ENCODE measurements around the gene KCNG1. TPM values are rescaled to one million over a fixed set of nuclear protein-coding genes. Genes with fewer than 3 reads are reported as not detected.
"Not testable (repeated sequence)": the region's sequence is repeated elsewhere in the genome, so short reads cannot be mapped to it uniquely, and the experiment has no call there.

Gene KCNG1
- total and polyA plus RNA-seq, 5 donors from 2014 or later: 0.24 to 0.27 TPM; not detected in 3

DNA sequence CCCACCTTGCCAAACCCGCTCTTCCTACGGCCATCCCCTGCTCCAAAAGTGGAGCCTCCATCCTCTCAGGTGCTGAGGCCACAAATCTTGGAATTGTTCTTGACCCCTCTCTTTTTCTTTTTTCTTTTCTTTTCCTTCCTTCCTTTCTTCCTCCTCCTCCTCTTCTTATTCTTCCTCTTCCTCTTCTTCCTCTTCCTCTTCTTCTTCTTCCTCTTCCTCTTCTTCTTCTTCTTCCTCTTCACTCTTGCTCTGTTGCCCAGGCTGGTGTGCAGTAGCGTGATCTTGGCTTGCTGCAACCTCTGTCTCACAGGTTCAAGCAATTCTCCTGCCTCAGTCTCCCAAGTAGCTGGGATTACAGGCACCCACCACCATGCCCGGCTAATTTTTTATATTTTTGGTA is 44.4 kb downstream of the KCNG1 start:
- H3K27me3 Mint-ChIP-seq: peaks cover 49% of the 10 kb centered on the region
- not testable (repeated sequence) for ATAC-seq (ENCODE audit: low read depth in 2 of 2); H3K27ac Mint-ChIP-seq

DNA sequence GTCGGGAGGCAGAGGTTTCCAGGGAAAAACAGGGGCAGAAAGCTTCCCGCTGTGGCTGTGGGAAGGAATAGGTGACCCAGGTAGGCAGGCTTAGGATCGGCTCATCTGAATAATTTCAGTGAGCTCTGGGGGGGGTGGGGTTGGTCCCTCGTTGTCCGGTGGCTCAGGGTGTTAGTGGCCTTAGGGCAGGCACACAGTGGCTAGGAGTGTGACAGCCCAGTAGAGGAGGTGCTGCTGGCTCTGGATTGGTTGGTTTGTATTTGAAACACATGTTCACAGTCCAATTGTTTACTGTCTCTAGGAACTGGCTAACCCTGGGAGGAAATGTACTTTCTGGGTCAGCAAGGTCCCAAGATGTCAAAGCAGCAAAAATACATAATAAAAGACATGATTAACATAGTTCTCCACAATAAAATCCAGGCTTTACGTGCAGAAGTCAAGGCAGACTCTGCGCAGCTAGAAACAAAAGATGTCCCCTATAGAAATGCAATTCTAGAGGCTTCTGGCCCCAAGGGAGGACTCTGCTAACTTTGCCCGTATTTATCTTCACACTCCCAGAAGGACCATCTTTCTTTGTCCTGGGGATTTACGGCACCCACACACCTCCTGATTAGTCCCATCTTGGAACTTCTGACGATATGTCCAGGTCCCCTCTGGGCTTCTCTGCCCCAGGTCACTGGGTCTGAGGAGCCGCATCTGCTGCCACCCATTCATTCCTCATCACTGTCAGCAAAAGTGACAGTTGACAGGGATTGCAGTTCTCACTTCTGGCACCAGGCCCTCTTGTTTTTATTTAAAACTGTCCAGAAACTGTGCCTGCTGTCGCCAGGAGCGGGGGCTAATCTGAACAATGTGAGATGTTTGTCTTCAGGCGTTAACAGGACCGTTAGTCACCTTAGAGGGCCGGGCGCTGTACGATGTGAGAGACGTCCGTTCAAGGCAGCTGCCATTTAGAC is 45.6 kb downstream of the KCNG1 start:
- Histone ChIP-seq H3K4me1 (ENCODE audit: control insufficient read depth, insufficient read depth, low read length, poor library complexity, severe bottlenecking) (no peaks in the 10 kb centered on the region), H3K4me3 (ENCODE audit: low read depth, low read length) (no peak overlapping the region), H3K27me3 (ENCODE audit: control insufficient read depth, insufficient read depth, low read length) (peaks cover 2% of the 10 kb centered on the region), H3K36me3 (ENCODE audit: control insufficient read depth, insufficient read depth, low read length) (no peaks in the 10 kb centered on the region), H3K27ac (ENCODE audit: insufficient read depth, low read length, poor library complexity, severe bottlenecking) (no peak overlapping the region), H3K9me3 (ENCODE audit: control insufficient read depth in 2 of 2, low read length in 2 of 2) (no peaks in the 10 kb centered on the region)
- peaks cover 0 to 6% (median 1%) of the 10 kb centered on the region in 4 donors for H3K4me1 Mint-ChIP-seq
- DNase-seq: no peak
- ATAC-seq (ENCODE audit: low read depth in 2 of 2): no peak
- H3K9me3 Mint-ChIP-seq: peaks cover 0 to 4% (median 0%) of the 10 kb centered on the region in 7 donors
- peaks cover 47% of the 10 kb centered on the region for H3K27me3 Mint-ChIP-seq
- no peak overlapping the region for H3K27ac Mint-ChIP-seq
- H3K4me3 Mint-ChIP-seq: no peak overlapping the region
- no peaks in the 10 kb centered on the region for H3K36me3 Mint-ChIP-seq

More for the DNA sequence above, 44.4 kb downstream of the KCNG1 start:
- not testable (repeated sequence) for H3K27me3 ChIP-seq (ENCODE audit: control insufficient read depth, insufficient read depth, low read length); H3K4me3 ChIP-seq (ENCODE audit: low read depth, low read length); H3K4me1 ChIP-seq (ENCODE audit: control insufficient read depth, insufficient read depth, low read length, poor library complexity, severe bottlenecking); H3K36me3 Mint-ChIP-seq; DNase-seq; H3K36me3 ChIP-seq (ENCODE audit: control insufficient read depth, insufficient read depth, low read length); H3K27ac ChIP-seq (ENCODE audit: insufficient read depth, low read length, poor library complexity, severe bottlenecking); H3K4me3 Mint-ChIP-seq; H3K9me3 ChIP-seq (ENCODE audit: control insufficient read depth in 2 of 2, low read length in 2 of 2); H3K9me3 Mint-ChIP-seq; H3K4me1 Mint-ChIP-seq

- Mint-ChIP-seq H3K9me3 (peaks cover 0 to 4% (median 0%) of the 10 kb centered on the region in 7 donors), H3K27ac (no peak overlapping the region), H3K4me1 (no peaks in the 10 kb centered on the region), H3K36me3 (no peaks in the 10 kb centered on the region), H3K4me3 (no peak overlapping the region), H3K27me3 (peaks cover 42% of the 10 kb centered on the region)
- DNase-seq (no peak), ATAC-seq (ENCODE audit: low read depth in 2 of 2) (no peak)
- Histone ChIP-seq H3K4me3 (ENCODE audit: low read depth, low read length) (no peak overlapping the region), H3K27ac (ENCODE audit: insufficient read depth, low read length, poor library complexity, severe bottlenecking) (no peak overlapping the region), H3K27me3 (ENCODE audit: control insufficient read depth, insufficient read depth, low read length) (peaks cover 2% of the 10 kb centered on the region), H3K4me1 (ENCODE audit: control insufficient read depth, insufficient read depth, low read length, poor library complexity, severe bottlenecking) (no peaks in the 10 kb centered on the region), H3K36me3 (ENCODE audit: control insufficient read depth, insufficient read depth, low read length) (no peaks in the 10 kb centered on the region), H3K9me3 (ENCODE audit: control insufficient read depth in 2 of 2, low read length in 2 of 2) (no peaks in the 10 kb centered on the region)
These were observed 47.1 kb downstream of the KCNG1 start for GRCh38 chr20:50975701-50976330.

- Histone ChIP-seq H3K4me1 (ENCODE audit: control insufficient read depth, insufficient read depth, low read length, poor library complexity, severe bottlenecking) (no peaks in the 10 kb centered on the region), H3K9me3 (ENCODE audit: control insufficient read depth in 2 of 2, low read length in 2 of 2) (no peaks in the 10 kb centered on the region), H3K36me3 (ENCODE audit: control insufficient read depth, insufficient read depth, low read length) (no peaks in the 10 kb centered on the region), H3K4me3 (ENCODE audit: low read depth, low read length) (no peak overlapping the region), H3K27ac (ENCODE audit: insufficient read depth, low read length, poor library complexity, severe bottlenecking) (no peak overlapping the region), H3K27me3 (ENCODE audit: control insufficient read depth, insufficient read depth, low read length) (peaks cover 2% of the 10 kb centered on the region)
- H3K27me3 Mint-ChIP-seq: peaks cover 30% of the 10 kb centered on the region
- H3K36me3 Mint-ChIP-seq: no peaks in the 10 kb centered on the region
- no peak overlapping the region for H3K4me3 Mint-ChIP-seq
- no peak overlapping the region for H3K27ac Mint-ChIP-seq
- H3K9me3 Mint-ChIP-seq: no peaks in the 10 kb centered on the region
- DNase-seq: no peak
- H3K4me1 Mint-ChIP-seq: peaks cover 0 to 3% (median under 1%) of the 10 kb centered on the region in 4 donors
- ATAC-seq (ENCODE audit: low read depth in 2 of 2): no peak
These were observed 53.0 kb downstream of the KCNG1 start for GRCh38 chr20:50969912-50970311.

GRCh38 chr20:50969435-50969834 is 53.5 kb downstream of the KCNG1 start:
- peaks cover 2% of the 10 kb centered on the region for H3K27me3 ChIP-seq (ENCODE audit: control insufficient read depth, insufficient read depth, low read length)
- H3K4me1 ChIP-seq (ENCODE audit: control insufficient read depth, insufficient read depth, low read length, poor library complexity, severe bottlenecking): no peaks in the 10 kb centered on the region
- Mint-ChIP-seq H3K27me3 (peaks cover 26% of the 10 kb centered on the region), H3K36me3 (no peaks in the 10 kb centered on the region), H3K27ac (no peak overlapping the region), H3K9me3 (no peaks in the 10 kb centered on the region), H3K4me1 (peaks cover 0 to 5% (median 4%) of the 10 kb centered on the region in 4 donors), H3K4me3 (no peak overlapping the region)
- H3K36me3 ChIP-seq (ENCODE audit: control insufficient read depth, insufficient read depth, low read length): no peaks in the 10 kb centered on the region
- ATAC-seq (ENCODE audit: low read depth in 2 of 2): no peak
- no peak overlapping the region for H3K4me3 ChIP-seq (ENCODE audit: low read depth, low read length)
- H3K9me3 ChIP-seq (ENCODE audit: control insufficient read depth in 2 of 2, low read length in 2 of 2): no peaks in the 10 kb centered on the region
- H3K27ac ChIP-seq (ENCODE audit: insufficient read depth, low read length, poor library complexity, severe bottlenecking): no peak overlapping the region
- DNase-seq: no peak

DNA sequence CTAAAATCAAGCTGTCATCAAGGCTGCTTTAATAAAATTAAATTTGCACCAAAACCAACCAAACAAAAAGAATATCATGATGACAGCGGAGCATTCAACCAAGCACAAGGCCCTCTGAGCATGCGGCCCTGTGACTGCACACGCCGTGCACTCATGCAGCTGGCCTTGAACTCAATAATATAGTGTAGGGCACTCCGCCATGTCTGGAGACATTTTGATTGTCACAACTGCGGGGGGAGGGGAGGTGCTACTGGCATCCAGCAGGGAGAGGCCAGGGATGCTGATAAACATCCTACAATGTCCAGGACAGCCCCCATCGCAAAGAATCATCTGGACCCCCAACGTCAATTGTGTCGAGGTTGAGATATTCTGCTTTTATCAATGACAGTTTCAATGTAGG is 54.6 kb downstream of the KCNG1 start:
- no peak for DNase-seq
- Mint-ChIP-seq H3K4me3 (no peak overlapping the region), H3K27me3 (peaks cover 22% of the 10 kb centered on the region)

GRCh38 chr20:50967586-50967985 is 55.3 kb downstream of the KCNG1 start:
- Mint-ChIP-seq H3K9me3 (no peaks in the 10 kb centered on the region), H3K4me1 (peaks cover 0 to 9% (median 6%) of the 10 kb centered on the region in 4 donors), H3K36me3 (no peaks in the 10 kb centered on the region), H3K27ac (no peak overlapping the region), H3K4me3 (no peak overlapping the region), H3K27me3 (peaks cover 17% of the 10 kb centered on the region)
- no peaks in the 10 kb centered on the region for H3K9me3 ChIP-seq (ENCODE audit: control insufficient read depth in 2 of 2, low read length in 2 of 2)
- H3K27ac ChIP-seq (ENCODE audit: insufficient read depth, low read length, poor library complexity, severe bottlenecking): no peak overlapping the region
- no peaks in the 10 kb centered on the region for H3K4me1 ChIP-seq (ENCODE audit: control insufficient read depth, insufficient read depth, low read length, poor library complexity, severe bottlenecking)
- no peaks in the 10 kb centered on the region for H3K36me3 ChIP-seq (ENCODE audit: control insufficient read depth, insufficient read depth, low read length)
- ATAC-seq (ENCODE audit: low read depth in 2 of 2) (no peak), DNase-seq (no peak)
- no peak overlapping the region for H3K4me3 ChIP-seq (ENCODE audit: low read depth, low read length)
- no peaks in the 10 kb centered on the region for H3K27me3 ChIP-seq (ENCODE audit: control insufficient read depth, insufficient read depth, low read length)

More for the DNA sequence above, 54.6 kb downstream of the KCNG1 start:
- H3K4me1 ChIP-seq (ENCODE audit: control insufficient read depth, insufficient read depth, low read length, poor library complexity, severe bottlenecking): no peaks in the 10 kb centered on the region
- H3K27me3 ChIP-seq (ENCODE audit: control insufficient read depth, insufficient read depth, low read length): peaks cover 2% of the 10 kb centered on the region
- peak overlapping the region in 1 of 3 donors; percentile 49 for H3K27ac Mint-ChIP-seq
- H3K36me3 Mint-ChIP-seq: no peaks in the 10 kb centered on the region
- no peaks in the 10 kb centered on the region for H3K9me3 Mint-ChIP-seq
- no peak overlapping the region for H3K4me3 ChIP-seq (ENCODE audit: low read depth, low read length)
- H3K9me3 ChIP-seq (ENCODE audit: control insufficient read depth in 2 of 2, low read length in 2 of 2): no peaks in the 10 kb centered on the region
- peaks cover 0 to 7% (median 6%) of the 10 kb centered on the region in 4 donors for H3K4me1 Mint-ChIP-seq
- no peaks in the 10 kb centered on the region for H3K36me3 ChIP-seq (ENCODE audit: control insufficient read depth, insufficient read depth, low read length)
- no peak for ATAC-seq (ENCODE audit: low read depth in 2 of 2)
- no peak overlapping the region for H3K27ac ChIP-seq (ENCODE audit: insufficient read depth, low read length, poor library complexity, severe bottlenecking)
